ENCODE data around the gene KHDC3L. TPM values are rescaled to one million over a fixed set of nuclear protein-coding genes. Genes with fewer than 3 reads are reported as not detected.

KHDC3L gene
- polyA plus RNA-seq (2011; rRNA removed) = not detected in 2 replicates
- polyA minus RNA-seq (2011; rRNA and poly(A)+ RNA removed) = not detected in 2 replicates

- Histone ChIP-seq H3K27me3 (ENCODE audit: control insufficient read depth, insufficient read depth, low read length) (no peaks in the 10 kb centered on the region), H3K36me3 (ENCODE audit: control insufficient read depth, insufficient read depth, low read length) (no peaks in the 10 kb centered on the region), H3K4me3 (ENCODE audit: low read depth, low read length) (no peak within 1 kb of the TSS)
- no peak for TF ChIP-seq CTCF (IDR thresholded peaks at IDR 0.05; ENCODE audit: insufficient read depth, low read depth, low read length)
- CTCF ChIA-PET = no interaction called here
- POLR2A ChIA-PET = no interaction called here
- DNase-seq (ENCODE audit: low read depth) = no peak
These were observed at the start of gene KHDC3L for GRCh38 chr6:73362358-73362757. TSS of gene KHDC3L (plus strand) at chr6:73362658. CDS start at chr6:73362730, 72 bp downstream.

- H3K4me3 ChIP-seq (ENCODE audit: low read depth, low read length) = peak overlapping the region; percentile 21; the same call in 1 of the 2 replicates
- H3K36me3 ChIP-seq (ENCODE audit: control insufficient read depth, insufficient read depth, low read length) = no peaks in the 10 kb centered on the region
- ChIA-PET CTCF (interaction anchor here (0.8 to 1.9 kb wide), 2 partner anchors 8 to 29 kb away, joined by 3 to 6 read pairs; no protein-coding TSS in a partner anchor), POLR2A (no interaction called here)
- no peak for DNase-seq (ENCODE audit: low read depth)
- H3K27me3 ChIP-seq (ENCODE audit: control insufficient read depth, insufficient read depth, low read length) = no peaks in the 10 kb centered on the region; the same call in 1 of the 2 replicates
- TF ChIP-seq CTCF (IDR thresholded peaks at IDR 0.05; ENCODE audit: insufficient read depth, low read depth, low read length) = no peak
These were observed 47.6 kb upstream of the KHDC3L start for GRCh38 chr6:73314577-73315492.

GRCh38 chr6:73323323-73323722 lies 39.1 kb upstream of the KHDC3L start:
- no peaks in the 10 kb centered on the region for H3K36me3 ChIP-seq (ENCODE audit: control insufficient read depth, insufficient read depth, low read length)
- CTCF ChIA-PET = no interaction called here
- DNase-seq (ENCODE audit: low read depth) = no peak
- no peaks in the 10 kb centered on the region for H3K27me3 ChIP-seq (ENCODE audit: control insufficient read depth, insufficient read depth, low read length)
- no peak overlapping the region for H3K4me3 ChIP-seq (ENCODE audit: low read depth, low read length)
- POLR2A ChIA-PET = no interaction called here
- no peak for TF ChIP-seq CTCF (IDR thresholded peaks at IDR 0.05; ENCODE audit: insufficient read depth, low read depth, low read length)

GRCh38 chr6:73325656-73326055 lies 36.8 kb upstream of the KHDC3L start:
- CTCF ChIA-PET = interaction anchor here (0.6 to 8.9 kb wide), 5 partner anchors 13 to 715 kb away, joined by 3 to 107 read pairs (median 4); no protein-coding TSS in a partner anchor
- Histone ChIP-seq H3K27me3 (ENCODE audit: control insufficient read depth, insufficient read depth, low read length) (no peaks in the 10 kb centered on the region), H3K36me3 (ENCODE audit: control insufficient read depth, insufficient read depth, low read length) (no peaks in the 10 kb centered on the region), H3K4me3 (ENCODE audit: low read depth, low read length) (no peak overlapping the region)
- DNase-seq (ENCODE audit: low read depth) = no peak
- POLR2A ChIA-PET = no interaction called here
- no peak for TF ChIP-seq CTCF (IDR thresholded peaks at IDR 0.05; ENCODE audit: insufficient read depth, low read depth, low read length)

GRCh38 chr6:73328790-73329189 lies 33.7 kb upstream of the KHDC3L start:
- CTCF ChIA-PET = interaction anchor here (0.6 to 8.9 kb wide), 10 partner anchors 12 to 1794 kb away, joined by 3 to 107 read pairs (median 3); no protein-coding TSS in a partner anchor
- POLR2A ChIA-PET = no interaction called here
- TF ChIP-seq CTCF (IDR thresholded peaks at IDR 0.05; ENCODE audit: insufficient read depth, low read depth, low read length) = no peak
- H3K4me3 ChIP-seq (ENCODE audit: low read depth, low read length) = no peak overlapping the region
- DNase-seq (ENCODE audit: low read depth) = no peak
- no peaks in the 10 kb centered on the region for H3K36me3 ChIP-seq (ENCODE audit: control insufficient read depth, insufficient read depth, low read length)
- H3K27me3 ChIP-seq (ENCODE audit: control insufficient read depth, insufficient read depth, low read length) = peaks cover 1% of the 10 kb centered on the region; the same call in 1 of the 2 replicates

Measured in BJ (cell line).